Heart left ventricle (tissue), 13 donors: ENCODE results near the gene SWSAP1.

Experiments
- CTCF ChIP-seq, 12 donors: fragments of 200-600 bp; sonication (generic) in 4 of 12; IDR thresholded peaks; one replicate each; pipeline versions ENCODE4 v1.5.0 to v1.8.0; 2018 to 2022; ENCODE audit warnings: antibody characterized with exemption in 12 of 12, mild to moderate bottlenecking in 5 of 12
- POLR2A ChIP-seq, 2 donors: fragments of 450-650 bp; IDR thresholded peaks; one replicate each; pipeline ENCODE4 v1.6.1; 2017; ENCODE audit warnings: antibody characterized with exemption in 2 of 2, mild to moderate bottlenecking in 2 of 2, moderate library complexity in 2 of 2
- donor health status: ischemic (EF 13 %, LVEDD 7.1; RV severe dilation, severe dysfunction).
- donor health status: DM: no; HTN: yes; CAD: no.
- donor health status: DM: no; HTN: no; CAD: no.
- donor health status: ischemic (EF 25% LVEDD 6.9; RV normal size, moderate dysfunction).
- donor health status: ischemic (EF 25% LVEDD 5.7; RV mildly dilated, moderate dysfunction).
- donor health status: ischemic (EF 35%, LVEDD 5.7; RV mildly dilated, moderate dysfunction).
- donor health status: nonischemic (EF 11% LVEDD 7.7; RV severe dilation, severe dysfunction).
- donor health status: DM: yes; HTN: yes; CAD: no.
- donor health status: PGD.
- donor health status: ischemic (EF 29% LVEDD 5.4; RV normal size, mild dysfunction).
- donor health status: nonischemic (EF 23%, LVEDD 6.1; RV moderate dilation, normal function).

GRCh38 chr19:11338121-11338520, 36.3 kb upstream of the SWSAP1 start:
- no peak for TF ChIP-seq CTCF (IDR thresholded peaks at IDR 0.05)
- TF ChIP-seq POLR2A (IDR thresholded peaks at IDR 0.05): no peak
